Adipocyte (in vitro differentiated cells): ENCODE results near the gene MERTK.

ENCODE experiments used
- DNase-seq: peaks from one replicate; pipeline ENCODE4 v3.0.0-alpha.2; 2015; ENCODE audit warnings: low read depth
- H3K27me3 ChIP-seq: replicated peaks from 2 replicates; pipeline ENCODE4 v1.7.0; 2013; ENCODE audit warnings: mild to moderate bottlenecking, low read length, moderate library complexity; ENCODE audit not compliant: control insufficient read depth, insufficient read depth
- H3K36me3 ChIP-seq: 2 replicates; pipeline ENCODE4 v1.7.0; 2013; ENCODE audit warnings: low read length, mild to moderate bottlenecking, moderate library complexity; ENCODE audit not compliant: control insufficient read depth, insufficient read depth, severe bottlenecking
- H3K4me1 ChIP-seq: 2 replicates; pipeline ENCODE4 v1.7.0; 2013; ENCODE audit warnings: mild to moderate bottlenecking, low read length, moderate library complexity; ENCODE audit not compliant: control insufficient read depth, insufficient read depth
- H3K4me3 ChIP-seq: 2 replicates; pipeline ENCODE4 v1.7.0; 2013; ENCODE audit warnings: mild to moderate bottlenecking, low read length, moderate library complexity
- H3K9ac ChIP-seq: 2 replicates; pipeline ENCODE4 v1.7.0; 2013; ENCODE audit warnings: mild to moderate bottlenecking, low read length, moderate library complexity
- H3K9me3 ChIP-seq: 2 replicates; pipeline ENCODE4 v1.7.0; 2013; ENCODE audit warnings: mild to moderate bottlenecking, low read length, moderate library complexity; ENCODE audit not compliant: control insufficient read depth

The MERTK gene

DNA sequence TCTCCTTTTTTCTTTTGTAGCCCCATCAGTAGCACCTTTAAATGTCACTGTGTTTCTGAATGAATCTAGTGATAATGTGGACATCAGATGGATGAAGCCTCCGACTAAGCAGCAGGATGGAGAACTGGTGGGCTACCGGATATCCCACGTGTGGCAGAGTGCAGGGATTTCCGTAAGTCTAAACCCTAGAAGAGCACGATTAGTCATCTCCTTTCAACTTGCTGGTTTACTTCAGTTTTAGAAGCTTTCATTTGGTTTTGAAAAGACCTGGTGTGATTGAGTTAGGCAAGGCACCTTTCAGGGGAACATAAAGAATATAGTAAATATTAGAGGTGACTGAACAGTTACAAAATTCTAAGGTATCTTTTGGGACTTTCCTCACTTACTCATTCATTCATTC, 84.4 kb downstream of the MERTK start:
- Histone ChIP-seq H3K4me3 (no peak overlapping the region), H3K36me3 (no peaks in the 10 kb centered on the region), H3K4me1 (no peaks in the 10 kb centered on the region), H3K27me3 (peaks cover 26% of the 10 kb centered on the region), H3K9me3 (peaks cover 1% of the 10 kb centered on the region), H3K9ac (no peak overlapping the region)
- no peak for DNase-seq

DNA sequence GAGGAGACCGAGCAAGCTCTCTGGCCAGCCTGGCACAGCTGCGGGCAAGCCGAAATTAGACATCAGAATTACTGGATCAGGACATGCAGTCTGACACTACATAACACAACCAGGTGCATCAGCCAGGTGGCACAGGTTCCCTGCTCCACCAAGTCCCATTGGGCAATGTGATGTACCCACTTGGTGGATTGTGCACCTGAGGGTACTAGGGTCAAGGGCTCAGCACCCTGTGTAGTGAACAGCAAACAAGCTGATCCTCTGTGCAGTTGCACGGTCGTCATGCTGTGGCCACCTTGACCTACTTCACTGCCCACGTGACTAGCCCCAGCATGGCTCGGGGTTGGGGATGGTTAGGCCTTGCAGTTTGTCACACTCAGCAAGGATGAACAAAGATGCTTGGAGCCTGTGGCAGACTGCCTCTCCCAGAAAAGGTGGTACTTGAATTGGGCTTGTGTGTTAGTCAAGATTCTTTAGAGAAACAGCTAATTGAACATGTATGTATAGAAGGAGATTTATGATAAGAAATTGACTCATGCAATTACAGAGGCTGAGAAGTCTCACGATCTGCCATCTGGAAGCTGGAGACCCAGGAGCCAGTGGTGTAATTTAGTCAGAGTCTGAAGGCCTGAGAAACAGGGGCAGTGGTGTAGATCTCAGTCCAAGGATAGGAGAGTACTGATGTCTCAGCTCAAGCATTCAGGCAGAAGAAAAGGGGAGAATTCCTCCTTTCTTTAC, 85.2 kb downstream of the MERTK start:
- Histone ChIP-seq H3K4me1 (no peaks in the 10 kb centered on the region), H3K36me3 (no peaks in the 10 kb centered on the region), H3K27me3 (peaks cover 32% of the 10 kb centered on the region), H3K9me3 (no peaks in the 10 kb centered on the region), H3K9ac (no peak overlapping the region), H3K4me3 (no peak overlapping the region)
- DNase-seq, result no peak

- no peak overlapping the region for H3K9ac ChIP-seq
- no peak overlapping the region for H3K4me3 ChIP-seq
- H3K36me3 ChIP-seq, result no peaks in the 10 kb centered on the region
- DNase-seq, result no peak
- no peaks in the 10 kb centered on the region for H3K4me1 ChIP-seq
- H3K27me3 ChIP-seq, result peaks cover 32% of the 10 kb centered on the region
- H3K9me3 ChIP-seq, result no peaks in the 10 kb centered on the region
Observed at GRCh38 chr2:111984213-111984604, 85.8 kb downstream of the MERTK start.

- DNase-seq, result no peak
- no peak overlapping the region for H3K4me3 ChIP-seq
- no peaks in the 10 kb centered on the region for H3K9me3 ChIP-seq
- no peak overlapping the region for H3K9ac ChIP-seq
- no peaks in the 10 kb centered on the region for H3K36me3 ChIP-seq
- H3K27me3 ChIP-seq, result peaks cover 32% of the 10 kb centered on the region
- no peaks in the 10 kb centered on the region for H3K4me1 ChIP-seq
Observed at GRCh38 chr2:111985514-111985913, 87.1 kb downstream of the MERTK start.

GRCh38 chr2:111986116-111986900, 87.9 kb downstream of the MERTK start:
- peak; percentile 42 for DNase-seq
- Histone ChIP-seq H3K36me3 (no peaks in the 10 kb centered on the region), H3K4me1 (no peaks in the 10 kb centered on the region), H3K9me3 (no peaks in the 10 kb centered on the region), H3K4me3 (no peak overlapping the region), H3K27me3 (peaks cover 32% of the 10 kb centered on the region), H3K9ac (no peak overlapping the region)

- Histone ChIP-seq H3K4me1 (no peaks in the 10 kb centered on the region), H3K9me3 (no peaks in the 10 kb centered on the region), H3K27me3 (peaks cover 12% of the 10 kb centered on the region), H3K9ac (no peak overlapping the region), H3K36me3 (no peaks in the 10 kb centered on the region), H3K4me3 (no peak overlapping the region)
- no peak for DNase-seq
Observed at GRCh38 chr2:111990375-111990774, 92.0 kb downstream of the MERTK start.

GRCh38 chr2:111990856-111991255, 92.4 kb downstream of the MERTK start:
- no peak overlapping the region for H3K9ac ChIP-seq
- H3K27me3 ChIP-seq, result peaks cover 9% of the 10 kb centered on the region
- H3K4me3 ChIP-seq, result no peak overlapping the region
- H3K36me3 ChIP-seq, result no peaks in the 10 kb centered on the region
- no peaks in the 10 kb centered on the region for H3K4me1 ChIP-seq
- H3K9me3 ChIP-seq, result no peaks in the 10 kb centered on the region
- no peak for DNase-seq

DNA sequence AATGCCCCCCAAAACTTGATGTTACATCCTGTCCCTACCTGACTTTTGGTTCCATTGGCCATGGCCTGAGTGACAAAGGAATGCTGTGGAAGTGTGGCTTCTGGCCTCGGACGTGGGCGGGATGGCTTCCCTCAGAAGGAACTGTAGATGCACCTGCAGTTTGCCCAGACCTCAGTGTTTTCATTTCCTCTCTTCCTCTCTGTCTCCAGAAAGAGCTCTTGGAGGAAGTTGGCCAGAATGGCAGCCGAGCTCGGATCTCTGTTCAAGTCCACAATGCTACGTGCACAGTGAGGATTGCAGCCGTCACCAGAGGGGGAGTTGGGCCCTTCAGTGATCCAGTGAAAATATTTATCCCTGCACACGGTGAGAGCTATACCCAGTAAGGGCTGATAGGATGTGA, 95.6 kb downstream of the MERTK start:
- Histone ChIP-seq H3K27me3 (no peaks in the 10 kb centered on the region), H3K9ac (no peak overlapping the region), H3K4me1 (no peaks in the 10 kb centered on the region), H3K36me3 (no peaks in the 10 kb centered on the region), H3K9me3 (no peaks in the 10 kb centered on the region), H3K4me3 (no peak overlapping the region)
- DNase-seq, result no peak

GRCh38 chr2:111995148-111995547, 96.7 kb downstream of the MERTK start:
- Histone ChIP-seq H3K36me3 (no peaks in the 10 kb centered on the region), H3K9ac (no peak overlapping the region), H3K27me3 (no peaks in the 10 kb centered on the region), H3K9me3 (no peaks in the 10 kb centered on the region), H3K4me1 (no peaks in the 10 kb centered on the region), H3K4me3 (no peak overlapping the region)
- DNase-seq, result no peak

- H3K4me3 ChIP-seq, result no peak overlapping the region
- no peak for DNase-seq
- H3K9me3 ChIP-seq, result no peaks in the 10 kb centered on the region
- H3K9ac ChIP-seq, result no peak overlapping the region
- H3K4me1 ChIP-seq, result peaks cover 6% of the 10 kb centered on the region
- H3K36me3 ChIP-seq, result no peaks in the 10 kb centered on the region
- no peaks in the 10 kb centered on the region for H3K27me3 ChIP-seq
Observed at GRCh38 chr2:111999809-112000208, 101.4 kb downstream of the MERTK start.

GRCh38 chr2:112000399-112001135, 102.2 kb downstream of the MERTK start:
- no peak for DNase-seq
- no peak overlapping the region for H3K4me3 ChIP-seq
- H3K36me3 ChIP-seq, result no peaks in the 10 kb centered on the region
- no peak overlapping the region for H3K9ac ChIP-seq
- H3K27me3 ChIP-seq, result no peaks in the 10 kb centered on the region
- H3K4me1 ChIP-seq, result peaks cover 6% of the 10 kb centered on the region
- no peaks in the 10 kb centered on the region for H3K9me3 ChIP-seq
